OCI-LY1 (cell line): ENCODE results near the gene DNAH11.

Experiments
- CTCF ChIP-seq: fragments of 200-600 bp; sonication (generic), shearing (Covaris generic); IDR thresholded peaks from 2 replicates; pipeline ENCODE4 v1.5.1; 2017; ENCODE audit warnings: mild to moderate bottlenecking, antibody characterized with exemption, low read length, moderate library complexity, mixed read lengths
- EZH2 ChIP-seq: fragments of 200-600 bp; sonication (generic), shearing (Covaris generic); IDR thresholded peaks from 2 replicates; pipeline ENCODE4 v1.8.0; 2017; ENCODE audit warnings: borderline replicate concordance, mixed run types, mild to moderate bottlenecking, antibody characterized with exemption, low read length, moderate library complexity, mixed read lengths

GRCh38 chr7:21926448-21926847 lies 383.6 kb downstream of the DNAH11 start:
- TF ChIP-seq CTCF (no peak), EZH2 (no peak)
